Erythroblast (primary cell): ENCODE measurements around the gene CDC5L.

Experiments used
- GATA1 ChIP-seq: IDR thresholded peaks from 2 replicates; pipeline ENCODE4 v1.6.1; 2011; ENCODE audit warnings: low read depth, mild to moderate bottlenecking, control low read depth, low read length, moderate library complexity
- POLR2A ChIP-seq: IDR thresholded peaks from 2 replicates; pipeline ENCODE4 v1.6.1; 2011; ENCODE audit warnings: mild to moderate bottlenecking, low read length

- no peak for TF ChIP-seq POLR2A
- TF ChIP-seq GATA1, result no peak
Measured at GRCh38 chr6:44404022-44404714, 16.7 kb downstream of the CDC5L start.
